HepG2 (cell line): Measurements from ENCODE around the gene SH3PXD2A.

Experiments used
- ATF5 ChIP-seq: sonication (generic); formaldehyde crosslinking; IDR thresholded peaks from 2 replicates; pipeline ENCODE4 v1.4.0; 2020; ENCODE audit warnings: mild to moderate bottlenecking, low read depth, missing genetic modification reagents
- HMG20A ChIP-seq: IDR thresholded peaks from 2 replicates; pipeline ENCODE4 v1.6.1; 2016; ENCODE audit warnings: borderline replicate concordance
- MTA1 ChIP-seq: sonication (generic); formaldehyde crosslinking; IDR thresholded peaks from 2 replicates; pipeline ENCODE4 v1.4.0; 2020; ENCODE audit warnings: missing genetic modification reagents, mild to moderate bottlenecking, borderline replicate concordance

GRCh38 chr10:103759100-103759781 lies 96.1 kb downstream of the SH3PXD2A start:
- no peak for TF ChIP-seq ATF5
- TF ChIP-seq MTA1 (CRISPR knock-in tag), result no peak
- no peak for TF ChIP-seq HMG20A (CRISPR knock-in tag)
